HG03469 (cell line): ENCODE measurements around the gene THY1.
"Not testable (repeated sequence)": the region's sequence is repeated elsewhere in the genome, so short reads cannot be mapped to it uniquely, and the experiment has no call there.

Experiments used
- ATAC-seq: cut with Tn5 transposase; IDR thresholded peaks from one replicate; pipeline ENCODE4 v1.9.1; 2021; ENCODE audit warnings: mild to moderate bottlenecking, moderate library complexity, moderate number of reproducible peaks; ENCODE audit not compliant: unreplicated experiment

The THY1 gene

GRCh38 chr11:119389611-119390254, 33.2 kb downstream of the THY1 start:
- no peak for ATAC-seq

DNA sequence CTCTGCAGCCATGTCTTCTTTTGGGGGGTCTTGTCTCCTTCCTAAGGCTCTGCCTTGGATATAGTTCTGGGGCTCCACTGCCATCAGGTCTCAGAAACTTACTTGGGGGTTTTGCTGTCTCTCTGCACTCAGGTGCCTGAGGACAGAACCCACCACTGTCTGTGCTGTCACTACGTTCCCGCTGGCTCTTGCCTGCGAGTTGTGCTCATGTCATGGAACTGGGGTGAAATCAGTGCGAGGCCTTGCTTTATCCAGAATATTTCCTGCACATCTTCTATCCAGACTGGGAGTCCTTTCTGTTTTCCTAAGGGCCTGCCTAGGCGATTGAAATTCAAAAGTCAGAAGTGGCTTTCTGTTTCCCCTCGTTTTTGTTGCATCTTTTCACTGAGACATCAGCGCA, 34.9 kb downstream of the THY1 start:
- ATAC-seq: no peak

- no peak for ATAC-seq
Observed at GRCh38 chr11:119384332-119384731, 38.6 kb downstream of the THY1 start.

- ATAC-seq: not testable (repeated sequence)
Observed at GRCh38 chr11:119382513-119382912, 40.5 kb downstream of the THY1 start.

- ATAC-seq: no peak
Observed at GRCh38 chr11:119382101-119382500, 40.9 kb downstream of the THY1 start.

- ATAC-seq: peak; percentile 92
Observed at GRCh38 chr11:119381181-119381988, 41.6 kb downstream of the THY1 start, which contains the start of gene USP2. Gene USP2 (minus strand): TSS chr11:119381690. CDS start chr11:119373480, 8,210 bp downstream.

DNA sequence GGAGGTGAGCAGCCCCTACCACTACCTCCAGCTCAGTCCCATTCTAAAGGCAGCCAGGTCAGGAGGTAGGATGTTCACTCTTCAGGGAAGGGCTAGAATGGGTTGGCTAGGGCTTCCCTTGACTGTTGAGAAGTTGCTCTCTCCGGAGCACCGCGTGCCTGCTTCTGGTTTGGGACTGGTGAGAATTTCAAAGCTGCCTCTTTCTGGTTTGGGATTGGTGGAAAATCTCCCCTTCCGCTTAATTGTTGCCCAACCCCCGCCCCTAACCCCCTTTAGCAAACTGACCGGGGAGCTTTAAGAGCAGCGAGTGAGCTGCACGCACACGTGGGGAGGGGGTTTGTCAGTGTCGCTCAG, 42.2 kb downstream of the THY1 start:
- ATAC-seq: no peak

DNA sequence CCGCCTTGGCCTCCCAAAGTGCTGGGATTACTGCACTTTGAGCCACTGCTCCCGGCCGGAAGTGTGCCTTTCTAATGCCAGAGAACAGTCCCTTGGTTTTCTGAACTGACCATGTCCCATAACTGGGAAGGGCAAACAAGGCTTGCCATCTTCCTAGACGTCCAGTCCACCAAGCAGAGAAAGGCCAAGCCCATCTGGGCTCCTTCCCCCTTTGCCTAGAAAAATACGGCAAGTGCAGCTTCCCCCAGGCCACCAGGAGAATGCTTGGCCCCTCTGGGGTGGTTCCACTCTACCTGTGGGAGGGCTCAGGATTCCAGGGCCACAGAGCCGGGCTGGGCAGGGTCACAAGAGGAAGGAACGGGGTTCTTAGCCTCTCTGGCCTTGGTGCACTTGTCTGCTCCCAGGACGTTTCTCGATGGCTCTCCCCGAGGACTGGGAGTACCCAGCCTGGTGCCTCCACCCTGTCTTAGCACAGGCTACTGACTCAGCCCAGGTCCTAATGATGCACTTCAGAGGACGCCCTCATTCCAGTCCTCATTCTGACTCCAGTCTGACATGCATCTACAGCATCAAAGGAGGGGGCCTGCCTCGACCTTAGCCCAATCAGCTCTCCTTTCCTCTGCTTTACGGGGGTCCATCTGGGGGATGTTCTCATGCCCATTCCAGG, 42.7 kb downstream of the THY1 start:
- ATAC-seq: no peak

GRCh38 chr11:119378851-119379465, 44.0 kb downstream of the THY1 start:
- ATAC-seq: no peak

GRCh38 chr11:119377961-119378667, 44.9 kb downstream of the THY1 start:
- no peak for ATAC-seq

- no peak for ATAC-seq
Observed at GRCh38 chr11:119377112-119377901, 45.7 kb downstream of the THY1 start.

DNA sequence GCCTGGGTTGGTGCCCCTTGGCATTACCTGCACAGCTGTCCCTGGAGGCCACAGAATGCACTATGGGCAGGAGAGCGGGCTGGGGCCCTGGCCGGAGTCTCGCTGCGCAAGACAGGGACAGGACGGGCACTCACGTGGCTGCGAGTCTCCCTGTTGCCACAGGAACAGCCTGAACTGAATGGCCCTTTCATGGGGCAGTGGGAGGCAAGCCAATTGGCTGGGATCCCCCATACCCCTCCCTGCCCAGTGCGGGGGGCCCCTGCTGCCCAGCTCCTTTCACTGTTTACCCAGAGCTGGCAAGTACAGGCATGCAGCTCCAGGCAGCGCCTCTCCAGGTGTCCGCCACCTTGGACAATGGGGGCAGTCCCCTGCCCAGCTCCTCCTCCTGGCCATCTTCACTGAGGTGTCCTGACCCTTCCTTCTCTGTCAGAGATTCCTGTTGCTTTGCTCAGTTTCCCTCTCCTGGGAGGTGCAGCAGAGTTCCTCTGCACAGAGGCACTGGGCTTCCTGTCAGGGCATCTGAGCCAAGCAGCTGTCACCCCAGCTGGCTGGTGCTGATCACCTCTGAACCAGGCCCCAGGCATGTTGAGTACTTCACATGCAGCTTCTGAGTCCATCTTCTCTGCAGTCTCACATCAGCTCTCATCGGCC, 46.6 kb downstream of the THY1 start:
- no peak for ATAC-seq

DNA sequence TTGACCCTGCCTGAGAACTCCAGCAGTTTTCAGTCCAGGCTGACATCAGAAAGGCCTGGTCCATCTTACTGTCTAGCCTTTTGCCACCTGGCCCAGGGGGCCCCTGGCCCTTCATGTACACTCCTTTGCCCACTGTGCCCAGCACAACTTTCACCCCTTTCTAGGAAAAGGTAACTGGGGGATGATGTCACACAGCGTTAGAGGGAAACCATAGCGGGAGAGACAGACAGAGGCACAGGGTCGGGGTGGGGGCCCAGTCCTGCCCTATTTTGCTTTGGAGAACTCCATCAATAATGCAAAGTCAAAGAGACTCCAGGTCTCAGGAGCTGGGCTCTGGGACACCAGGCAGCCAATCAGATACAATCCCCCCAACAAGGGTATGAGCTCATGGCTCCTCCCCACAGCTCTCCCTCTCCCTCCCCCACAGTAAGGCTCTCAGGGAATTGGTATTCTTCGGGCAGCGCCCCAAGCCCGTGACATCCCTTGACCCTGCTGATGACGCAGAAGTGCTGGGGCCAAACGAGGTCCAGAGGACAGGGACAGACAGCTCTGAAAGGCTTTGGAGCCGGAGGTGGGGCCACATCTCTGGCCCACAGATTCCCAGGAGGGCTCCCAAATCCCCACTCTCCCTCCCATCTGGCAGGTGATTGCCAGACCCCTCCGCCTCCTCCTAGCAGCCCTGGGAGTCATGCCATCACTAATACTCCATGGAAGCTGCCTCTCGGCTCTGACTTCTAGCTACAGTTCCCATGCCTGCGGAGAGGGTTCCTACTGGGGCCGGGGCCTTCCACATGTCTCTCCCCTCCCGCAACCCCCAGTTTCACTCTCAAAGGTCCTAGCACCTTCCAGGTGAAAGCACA, 47.4 kb downstream of the THY1 start:
- no peak for ATAC-seq

GRCh38 chr11:119374632-119375336, 48.2 kb downstream of the THY1 start:
- no peak for ATAC-seq

DNA sequence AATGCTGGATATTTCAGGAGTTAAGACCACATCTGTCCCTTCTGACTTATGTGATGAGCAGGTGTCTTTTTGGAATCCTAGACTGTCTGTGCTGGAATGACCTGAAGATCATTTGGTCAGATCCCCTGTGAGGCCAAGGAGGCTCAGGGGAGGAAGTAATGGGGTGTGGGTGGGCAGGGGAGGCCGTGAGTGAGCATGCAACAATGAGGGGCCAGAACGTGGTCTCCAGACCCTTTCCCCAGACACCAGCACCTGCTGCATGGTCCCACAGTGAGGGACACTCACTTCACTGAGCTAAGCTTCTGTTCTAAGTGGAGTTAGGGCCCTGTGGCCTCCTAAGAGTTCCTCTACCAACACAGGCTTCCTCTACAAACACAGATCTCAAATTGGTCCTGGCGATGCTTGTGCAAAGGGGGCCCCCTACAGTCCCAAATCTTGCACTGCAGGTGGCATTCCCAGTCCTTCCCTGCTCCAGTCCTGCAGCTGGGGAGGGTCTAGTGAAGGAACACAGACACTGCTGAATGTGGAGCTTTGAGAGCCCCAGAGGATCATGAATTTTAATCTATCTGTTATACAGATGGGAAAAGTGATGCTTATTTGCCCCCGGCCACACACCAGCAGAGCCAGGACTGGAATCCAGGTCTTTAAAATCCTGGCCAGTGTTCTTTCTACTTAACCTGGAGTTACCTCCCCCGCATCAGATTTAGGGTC, 48.9 kb downstream of the THY1 start:
- no peak for ATAC-seq

GRCh38 chr11:119373059-119373920, 49.7 kb downstream of the THY1 start:
- no peak for ATAC-seq
